ENCODE results near the gene TBC1D3B.

- TF ChIP-seq CTCF (conservative IDR thresholded peaks at IDR 0.05 in 1 of 2, IDR thresholded peaks at IDR 0.05 in 1 of 2; ENCODE audit: low read depth in 1 of 2, low read length in 2 of 2) (no peak), EZH2 (IDR thresholded peaks at IDR 0.05; ENCODE audit: low read length, missing control alignments) (no peak)
These were observed 29.4 kb upstream of the TBC1D3B start for GRCh38 chr17:36205637-36206485.

All from fibroblast of lung (primary cell).